GM18502 (cell line): ENCODE measurements around the gene OLFM1.

Experiments
- ATAC-seq: cut with Tn5 transposase; IDR thresholded peaks from one replicate; pipeline ENCODE4 v1.9.1; 2021; ENCODE audit warnings: mild to moderate bottlenecking; ENCODE audit not compliant: unreplicated experiment, poor library complexity

The OLFM1 gene

GRCh38 chr9:135127718-135128670 lies 40.5 kb downstream of the OLFM1 start:
- no peak for ATAC-seq

GRCh38 chr9:135129137-135129695 lies 41.7 kb downstream of the OLFM1 start:
- ATAC-seq, result no peak

- ATAC-seq, result no peak
Measured at GRCh38 chr9:135130207-135130976, 42.9 kb downstream of the OLFM1 start.

- ATAC-seq, result no peak
Measured at GRCh38 chr9:135131488-135131887, 44.0 kb downstream of the OLFM1 start.

GRCh38 chr9:135132008-135132407 lies 44.5 kb downstream of the OLFM1 start:
- no peak for ATAC-seq

DNA sequence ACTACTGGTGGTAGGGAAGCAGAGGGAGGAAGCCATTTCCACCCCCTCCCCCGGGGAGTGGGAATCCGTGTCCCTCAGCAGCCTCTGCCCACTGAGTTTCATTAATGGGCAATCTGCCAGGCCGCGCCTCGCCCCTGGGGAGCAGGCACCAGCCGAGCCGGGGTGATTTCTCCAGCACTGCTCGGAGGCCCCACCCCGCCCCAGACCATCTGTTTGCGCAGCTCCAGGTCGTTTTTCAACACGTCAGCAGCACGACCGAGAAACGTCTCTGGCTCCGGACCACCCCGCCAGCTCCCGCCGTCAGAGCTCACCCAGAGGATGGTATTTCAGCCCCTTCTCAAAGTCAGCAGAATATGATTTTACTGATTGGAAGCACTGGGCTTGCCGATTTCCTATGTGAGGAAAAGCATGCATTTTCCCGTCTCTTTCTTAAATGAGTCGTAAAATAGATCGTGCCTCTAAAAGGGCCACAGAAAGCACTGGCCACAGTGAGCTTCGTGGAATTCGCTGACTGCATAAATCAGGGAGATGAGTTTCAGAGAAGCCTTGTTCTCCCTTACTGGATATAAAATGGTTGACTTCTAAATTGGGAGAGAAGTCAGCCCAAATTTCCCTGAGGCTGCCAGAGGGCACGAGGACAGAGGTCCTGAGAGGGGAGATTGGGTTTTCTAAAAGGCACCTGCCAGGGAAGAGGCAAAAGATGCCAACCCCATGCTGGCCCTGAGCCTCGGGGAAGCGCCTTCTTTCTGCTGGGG lies 47.0 kb downstream of the OLFM1 start:
- ATAC-seq, result no peak

- ATAC-seq, result no peak
Measured at GRCh38 chr9:135135171-135135928, 47.9 kb downstream of the OLFM1 start.

- no peak for ATAC-seq
Measured at GRCh38 chr9:135135929-135136315, 48.5 kb downstream of the OLFM1 start.

GRCh38 chr9:135136481-135136880 lies 49.0 kb downstream of the OLFM1 start:
- ATAC-seq, result no peak

DNA sequence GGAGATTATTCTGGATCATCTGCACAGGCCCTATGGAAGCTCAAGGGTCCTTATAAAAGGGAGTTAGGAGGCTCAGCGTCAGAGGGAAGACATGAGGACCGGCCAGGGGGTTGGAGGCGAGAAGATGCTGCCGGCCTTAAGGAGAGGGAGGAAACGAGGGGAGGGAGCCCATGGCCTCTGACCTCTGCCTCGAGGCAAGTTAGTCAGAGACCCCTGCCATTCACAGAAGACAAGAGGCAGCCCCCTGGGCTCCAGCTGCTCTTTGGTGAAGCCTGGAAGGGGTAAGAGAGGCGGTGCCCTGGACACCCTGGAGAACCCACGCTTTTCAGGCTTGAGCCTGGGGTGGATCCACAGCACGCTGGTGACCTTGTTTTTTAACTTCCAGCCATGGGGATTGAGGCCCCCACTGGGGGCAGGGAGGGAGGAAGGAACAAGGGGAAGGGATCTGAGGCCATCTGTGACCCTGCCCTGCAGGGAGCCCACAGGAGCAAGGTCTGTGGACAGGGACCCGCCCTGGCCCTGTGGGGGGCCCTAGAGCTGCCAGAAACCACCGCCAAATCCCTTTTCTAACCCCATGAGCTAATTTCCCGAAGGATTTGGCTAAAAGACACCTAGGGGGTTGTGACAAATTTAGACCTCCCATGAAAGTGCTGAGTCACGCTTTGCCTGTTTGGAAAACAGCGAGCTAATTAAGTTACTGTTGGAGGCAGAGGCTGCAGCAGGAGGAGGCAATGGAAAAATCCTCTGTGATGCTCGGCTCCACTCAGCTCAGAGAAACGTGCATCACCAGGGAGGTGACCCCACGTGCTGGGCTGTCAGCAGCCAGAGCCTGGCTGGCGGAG lies 49.7 kb downstream of the OLFM1 start:
- no peak for ATAC-seq

- no peak for ATAC-seq
Measured at GRCh38 chr9:135138078-135138855, 50.8 kb downstream of the OLFM1 start.

- ATAC-seq, result no peak
Measured at GRCh38 chr9:135139366-135139959, 52.0 kb downstream of the OLFM1 start.

DNA sequence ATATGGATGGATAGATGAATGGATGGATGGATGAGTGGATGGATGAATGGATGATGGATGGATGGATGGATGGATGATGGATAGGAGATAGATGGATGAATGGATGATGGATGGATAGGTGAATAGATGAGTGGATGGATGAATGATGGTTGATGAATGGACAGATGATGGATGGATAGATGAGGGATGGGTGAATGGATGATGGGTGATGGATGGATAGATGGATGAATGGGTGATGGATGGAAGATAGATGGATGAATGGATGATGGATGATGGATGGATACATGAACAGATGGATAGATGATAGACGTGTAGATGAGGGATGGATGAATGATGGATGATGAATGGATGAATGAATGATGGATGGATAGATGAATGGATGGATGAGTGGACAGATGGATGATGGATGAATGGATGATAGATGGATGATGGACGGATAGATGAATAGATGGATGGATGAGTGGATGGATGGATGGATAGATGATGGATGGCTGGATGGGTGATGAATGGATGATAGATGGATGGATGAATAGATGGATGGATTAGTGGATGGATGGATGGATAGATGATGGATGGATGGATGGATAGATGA lies 53.8 kb downstream of the OLFM1 start:
- no peak for ATAC-seq

GRCh38 chr9:135144581-135145170 lies 57.2 kb downstream of the OLFM1 start:
- ATAC-seq, result no peak

GRCh38 chr9:135145312-135145711 lies 57.8 kb downstream of the OLFM1 start:
- ATAC-seq, result no peak

DNA sequence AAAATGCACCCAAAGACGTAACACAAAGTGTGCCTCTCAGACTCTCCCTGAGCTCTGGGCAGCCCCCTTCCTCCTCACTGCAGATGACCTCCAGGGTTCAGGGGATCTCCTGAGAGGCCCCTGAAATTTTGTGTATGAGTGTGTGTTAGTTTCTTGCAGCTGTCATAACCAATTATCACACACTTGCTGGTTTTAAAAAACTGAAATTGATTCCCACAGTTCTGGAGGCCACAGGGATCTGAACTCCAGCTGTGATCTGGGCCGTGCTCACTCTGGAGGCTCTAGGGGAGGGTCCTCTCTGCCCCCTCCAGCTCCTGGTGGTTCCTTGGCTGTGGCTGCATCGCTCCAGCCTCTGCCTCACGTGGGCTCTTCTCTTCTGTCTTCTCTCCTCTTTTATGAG lies 58.8 kb downstream of the OLFM1 start:
- no peak for ATAC-seq
